IPS DF 19.7 (cell line): ENCODE measurements around the gene MNDA.

Experiments used
- DNase-seq: peaks from one replicate; pipeline ENCODE4 v3.0.0-alpha.2; 2013; ENCODE audit warnings: low read depth, low spot score

The MNDA gene

GRCh38 chr1:158830904-158831507, at the start of gene MNDA:
Gene MNDA, plus strand, starts transcription at chr1:158831351. Its CDS starts 10,803 bp downstream, at chr1:158842154.
- no peak for DNase-seq

GRCh38 chr1:158793604-158794003, 37.5 kb upstream of the MNDA start:
- DNase-seq: peak; percentile 45

- DNase-seq: no peak
Observed at GRCh38 chr1:158794247-158794646, 36.9 kb upstream of the MNDA start.

GRCh38 chr1:158798531-158798930, 32.6 kb upstream of the MNDA start:
- no peak for DNase-seq

GRCh38 chr1:158799689-158800088, 31.5 kb upstream of the MNDA start:
- no peak for DNase-seq

GRCh38 chr1:158800526-158800925, 30.6 kb upstream of the MNDA start:
- DNase-seq: no peak

- DNase-seq: no peak
Observed at GRCh38 chr1:158801396-158801795, 29.8 kb upstream of the MNDA start.

GRCh38 chr1:158803678-158804077, 27.5 kb upstream of the MNDA start:
- no peak for DNase-seq

GRCh38 chr1:158806916-158807536, 24.1 kb upstream of the MNDA start:
- no peak for DNase-seq

GRCh38 chr1:158809256-158809655, 21.9 kb upstream of the MNDA start:
- no peak for DNase-seq

- DNase-seq: no peak
Observed at GRCh38 chr1:158809862-158810261, 21.3 kb upstream of the MNDA start.

- DNase-seq: no peak
Observed at GRCh38 chr1:158810311-158810710, 20.8 kb upstream of the MNDA start.

GRCh38 chr1:158812336-158812735, 18.8 kb upstream of the MNDA start:
- no peak for DNase-seq

GRCh38 chr1:158813164-158813563, 18.0 kb upstream of the MNDA start:
- DNase-seq: no peak

GRCh38 chr1:158814970-158815369, 16.2 kb upstream of the MNDA start:
- no peak for DNase-seq

GRCh38 chr1:158818560-158818959, 12.6 kb upstream of the MNDA start:
- DNase-seq: no peak

- DNase-seq: no peak
Observed at GRCh38 chr1:158818975-158819431, 12.1 kb upstream of the MNDA start.

GRCh38 chr1:158819461-158820443, 11.4 kb upstream of the MNDA start:
- DNase-seq: no peak

- DNase-seq: no peak
Observed at GRCh38 chr1:158821723-158822122, 9.4 kb upstream of the MNDA start.

- no peak for DNase-seq
Observed at GRCh38 chr1:158830074-158830677, 975 bp upstream of the MNDA start.

- DNase-seq: no peak
Observed at GRCh38 chr1:158833264-158833663, 2.1 kb downstream of the MNDA start.

GRCh38 chr1:158836038-158836437, 4.9 kb downstream of the MNDA start:
- DNase-seq: no peak
